OCI-LY1 (cell line): ENCODE results near the gene ANKRD27.
"Not testable (repeated sequence)": the region's sequence is repeated elsewhere in the genome, so short reads cannot be mapped to it uniquely, and the experiment has no call there.

Source experiments
- H2AFZ ChIP-seq: fragments of 200-600 bp; sonication (generic), shearing (Covaris generic); 2 replicates; pipeline ENCODE4 v1.6.0; 2014; ENCODE audit warnings: antibody characterized with exemption, mild to moderate bottlenecking, low read length
- H3F3A ChIP-seq: fragments of 200-600 bp; sonication (generic), shearing (Covaris generic); 2 replicates; pipeline ENCODE4 v1.6.0; 2014; ENCODE audit warnings: mild to moderate bottlenecking, antibody characterized with exemption, low read length, moderate library complexity; ENCODE audit not compliant: insufficient read depth
- H3K27ac ChIP-seq: fragments of 200-600 bp; sonication (generic); 2 replicates; pipeline ENCODE4 v1.5.1; 2014; ENCODE audit warnings: low read length, mixed run types, mild to moderate bottlenecking, low read depth; ENCODE audit not compliant: poor library complexity, severe bottlenecking
- H3K27me3 ChIP-seq: fragments of 200-600 bp; sonication (generic); 2 replicates; pipeline ENCODE4 v1.6.0; 2014; ENCODE audit warnings: antibody characterized with exemption, mild to moderate bottlenecking, low read length, moderate library complexity; ENCODE audit not compliant: insufficient read depth
- H3K36me3 ChIP-seq: fragments of 200-600 bp; sonication (generic); 2 replicates; pipeline ENCODE4 v1.6.1; 2014; ENCODE audit warnings: mild to moderate bottlenecking, antibody characterized with exemption, low read length, moderate library complexity, mixed read lengths; ENCODE audit not compliant: insufficient read depth
- H3K4me1 ChIP-seq: fragments of 200-600 bp; sonication (generic); 2 replicates; pipeline ENCODE4 v1.5.1; 2014; ENCODE audit warnings: mild to moderate bottlenecking, low read length, moderate library complexity; ENCODE audit not compliant: insufficient read depth, severe bottlenecking
- H3K4me2 ChIP-seq: fragments of 200-600 bp; sonication (generic), shearing (Covaris generic); 2 replicates; pipeline ENCODE4 v1.6.1; 2014; ENCODE audit warnings: low read length
- H3K4me3 ChIP-seq: fragments of 200-600 bp; sonication (generic); 2 replicates; pipeline ENCODE4 v1.5.1; 2014; ENCODE audit warnings: low read length, low read depth, mild to moderate bottlenecking, mixed read lengths; ENCODE audit not compliant: poor library complexity, severe bottlenecking
- H3K79me2 ChIP-seq: fragments of 200-600 bp; shearing (Covaris generic); 2 replicates; pipeline ENCODE4 v1.6.1; 2016; ENCODE audit warnings: mixed run types, low read length, mixed read lengths; ENCODE audit not compliant: insufficient read depth
- H3K9ac ChIP-seq: fragments of 200-600 bp; sonication (generic), shearing (Covaris generic); 2 replicates; pipeline ENCODE4 v1.6.1; 2014; ENCODE audit warnings: mild to moderate bottlenecking, low read length, mixed read lengths
- H3K9me2 ChIP-seq: fragments of 200-600 bp; sonication (generic), shearing (Covaris generic); 2 replicates; pipeline ENCODE4 v1.6.1; 2014; ENCODE audit warnings: low read depth, mild to moderate bottlenecking, low read length, mixed read lengths
- H3K9me3 ChIP-seq: fragments of 200-600 bp; shearing (Covaris generic); 2 replicates; pipeline ENCODE4 v1.6.1; 2014; ENCODE audit warnings: low read length, mixed read lengths
- H4K20me1 ChIP-seq: fragments of 200-600 bp; sonication (generic), shearing (Covaris generic); 2 replicates; pipeline ENCODE4 v1.6.0; 2016; ENCODE audit warnings: mild to moderate bottlenecking, low read length; ENCODE audit not compliant: insufficient read depth
- EZH2 ChIP-seq: fragments of 200-600 bp; sonication (generic), shearing (Covaris generic); IDR thresholded peaks from 2 replicates; pipeline ENCODE4 v1.8.0; 2017; ENCODE audit warnings: borderline replicate concordance, mixed run types, mild to moderate bottlenecking, antibody characterized with exemption, low read length, moderate library complexity, mixed read lengths
- TF ChIP-seq, protein P1 (sequence below): fragments of 200-600 bp; sonication (generic), shearing (Covaris generic); IDR thresholded peaks from 2 replicates; pipeline ENCODE4 v1.5.1; 2017; ENCODE audit warnings: mild to moderate bottlenecking, antibody characterized with exemption, low read length, moderate library complexity, mixed read lengths

ANKRD27 gene

GRCh38 chr19:32573492-32573794, 101.5 kb downstream of the ANKRD27 start:
- Histone ChIP-seq H3K4me1 (no peaks in the 10 kb centered on the region), H3K9ac (no peak overlapping the region), H2AFZ (no peak overlapping the region), H3K79me2 (no peaks in the 10 kb centered on the region), H3K27me3 (no peaks in the 10 kb centered on the region), H3F3A (no peaks in the 10 kb centered on the region), H3K4me2 (no peak overlapping the region), H3K4me3 (no peak overlapping the region), H3K9me2 (no peaks in the 10 kb centered on the region), H4K20me1 (no peaks in the 10 kb centered on the region), H3K27ac (no peak overlapping the region), H3K36me3 (no peaks in the 10 kb centered on the region), H3K9me3 (no peaks in the 10 kb centered on the region)
- TF ChIP-seq, protein P1, sequence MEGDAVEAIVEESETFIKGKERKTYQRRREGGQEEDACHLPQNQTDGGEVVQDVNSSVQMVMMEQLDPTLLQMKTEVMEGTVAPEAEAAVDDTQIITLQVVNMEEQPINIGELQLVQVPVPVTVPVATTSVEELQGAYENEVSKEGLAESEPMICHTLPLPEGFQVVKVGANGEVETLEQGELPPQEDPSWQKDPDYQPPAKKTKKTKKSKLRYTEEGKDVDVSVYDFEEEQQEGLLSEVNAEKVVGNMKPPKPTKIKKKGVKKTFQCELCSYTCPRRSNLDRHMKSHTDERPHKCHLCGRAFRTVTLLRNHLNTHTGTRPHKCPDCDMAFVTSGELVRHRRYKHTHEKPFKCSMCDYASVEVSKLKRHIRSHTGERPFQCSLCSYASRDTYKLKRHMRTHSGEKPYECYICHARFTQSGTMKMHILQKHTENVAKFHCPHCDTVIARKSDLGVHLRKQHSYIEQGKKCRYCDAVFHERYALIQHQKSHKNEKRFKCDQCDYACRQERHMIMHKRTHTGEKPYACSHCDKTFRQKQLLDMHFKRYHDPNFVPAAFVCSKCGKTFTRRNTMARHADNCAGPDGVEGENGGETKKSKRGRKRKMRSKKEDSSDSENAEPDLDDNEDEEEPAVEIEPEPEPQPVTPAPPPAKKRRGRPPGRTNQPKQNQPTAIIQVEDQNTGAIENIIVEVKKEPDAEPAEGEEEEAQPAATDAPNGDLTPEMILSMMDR, result no peak
- TF ChIP-seq EZH2, result no peak

DNA sequence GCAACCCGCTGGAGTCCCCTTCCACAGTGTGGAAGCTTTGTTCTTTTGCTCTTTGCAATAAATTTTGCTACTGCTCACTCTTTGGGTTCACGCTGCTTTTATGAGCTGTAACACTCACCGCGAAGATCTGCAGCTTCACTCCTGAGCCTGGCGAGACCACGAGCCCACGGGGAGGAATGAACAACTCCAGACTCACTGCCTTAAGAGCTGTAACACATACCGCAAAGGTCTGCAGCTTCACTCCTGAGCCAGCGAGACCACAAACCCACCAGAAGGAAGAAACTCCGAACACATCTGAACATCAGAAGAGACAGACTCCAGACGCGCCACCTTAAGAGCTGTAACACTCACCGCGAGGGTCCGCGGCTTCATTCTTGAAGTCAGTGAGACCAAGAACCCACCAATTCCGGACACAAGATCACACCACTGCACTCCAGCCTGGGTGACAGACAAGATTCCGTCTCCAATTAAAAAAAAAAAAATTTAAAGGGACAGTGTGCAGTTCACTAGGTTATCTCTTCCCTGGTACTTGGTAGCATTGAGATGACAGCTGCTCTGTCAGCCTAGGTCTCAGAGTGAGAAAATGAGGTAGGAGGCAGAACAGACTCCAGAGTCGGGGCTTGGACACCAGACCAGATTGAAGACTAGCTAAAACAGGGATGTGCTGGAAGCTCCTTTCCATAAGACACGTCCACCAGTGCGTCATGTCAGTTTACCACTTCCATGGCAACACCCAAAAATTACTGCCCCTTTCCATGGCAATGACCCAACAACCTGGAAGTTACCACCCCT, 102.1 kb downstream of the ANKRD27 start:
- not testable (repeated sequence) for H3K4me1 ChIP-seq, H3K27ac ChIP-seq, H3K79me2 ChIP-seq, H3K36me3 ChIP-seq, H4K20me1 ChIP-seq, H3K4me2 ChIP-seq, H3K9ac ChIP-seq, H3K9me2 ChIP-seq, H2AFZ ChIP-seq, H3K27me3 ChIP-seq, H3F3A ChIP-seq, H3K4me3 ChIP-seq, H3K9me3 ChIP-seq

DNA sequence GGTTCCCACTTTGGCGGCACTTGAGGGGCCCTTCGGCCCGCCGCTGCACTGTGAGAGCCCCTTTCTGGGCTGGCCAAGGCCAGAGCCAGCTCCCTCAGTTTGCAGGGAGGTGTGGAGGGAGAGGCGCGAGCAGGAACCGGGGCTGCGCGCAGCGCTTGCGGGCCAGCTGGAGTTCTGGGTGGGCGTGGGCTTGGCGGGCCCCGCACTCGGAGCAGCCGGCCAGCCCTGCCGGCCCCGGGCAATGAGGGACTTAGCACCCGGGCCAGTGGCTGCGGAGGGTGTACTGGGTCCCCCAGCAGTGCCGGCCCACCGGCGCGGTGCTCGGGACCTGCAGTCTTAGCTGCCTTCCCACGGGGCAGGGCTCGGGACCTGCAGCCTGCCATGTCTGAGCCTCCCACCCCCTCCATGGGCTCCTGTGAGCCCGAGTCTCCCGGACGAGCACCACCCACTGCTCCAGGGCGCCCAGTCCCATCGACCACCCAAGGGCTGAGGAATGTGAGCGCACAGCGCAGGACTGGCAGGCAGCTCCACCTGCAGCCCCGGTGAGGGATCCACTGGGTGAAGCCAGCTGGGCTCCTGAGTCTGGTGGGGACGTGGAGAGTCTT, 103.4 kb downstream of the ANKRD27 start:
- H3K4me1 ChIP-seq, H3K4me2 ChIP-seq, H4K20me1 ChIP-seq, H3K9me2 ChIP-seq, H3K79me2 ChIP-seq, H2AFZ ChIP-seq, H3F3A ChIP-seq, H3K9ac ChIP-seq, H3K4me3 ChIP-seq, H3K27ac ChIP-seq, H3K9me3 ChIP-seq, H3K27me3 ChIP-seq, H3K36me3 ChIP-seq: not testable (repeated sequence)

DNA sequence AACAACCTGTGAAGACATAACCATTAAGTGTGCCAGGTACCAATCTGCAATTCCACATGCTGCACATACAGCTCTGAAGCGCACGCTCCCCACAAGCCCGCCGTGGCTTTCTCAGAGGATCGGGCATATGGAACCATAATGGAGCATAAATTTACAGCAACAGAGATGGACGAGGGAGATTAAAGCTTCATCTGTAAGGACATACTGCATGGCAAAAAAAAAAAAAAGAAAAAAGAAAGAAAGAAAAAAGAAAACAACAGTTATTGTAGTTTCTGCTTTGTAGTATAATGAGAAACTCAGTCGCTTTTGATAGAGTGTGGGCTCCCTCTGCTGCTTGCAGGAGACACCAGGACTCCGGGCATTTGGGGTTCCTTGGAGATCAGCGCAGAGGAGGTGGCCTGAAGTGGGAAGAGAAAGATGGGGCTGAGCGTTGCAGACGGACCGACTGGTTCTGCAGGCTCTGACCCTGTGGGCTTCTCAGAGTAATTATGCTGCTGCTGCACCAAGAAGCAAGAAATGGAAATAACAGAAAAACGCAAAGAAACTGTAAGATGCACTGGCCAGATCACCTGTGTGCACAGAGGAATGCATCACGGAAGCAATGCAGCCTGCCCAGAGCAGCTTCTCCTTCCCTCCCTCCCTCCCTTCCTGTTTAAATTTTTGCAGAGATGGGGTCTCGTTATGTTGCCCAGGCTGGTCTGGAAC, 104.7 kb downstream of the ANKRD27 start:
- no peak overlapping the region for H3K9ac ChIP-seq
- H3K36me3 ChIP-seq, result no peaks in the 10 kb centered on the region
- H3K27ac ChIP-seq, result no peak overlapping the region
- no peaks in the 10 kb centered on the region for H3K9me3 ChIP-seq
- TF ChIP-seq, protein P1, result peak; percentile 76
- TF ChIP-seq EZH2, result no peak
- no peak overlapping the region for H2AFZ ChIP-seq
- no peaks in the 10 kb centered on the region for H3F3A ChIP-seq
- H3K4me3 ChIP-seq, result no peak overlapping the region
- H3K79me2 ChIP-seq, result no peaks in the 10 kb centered on the region
- H3K4me1 ChIP-seq, result no peaks in the 10 kb centered on the region
- no peaks in the 10 kb centered on the region for H3K27me3 ChIP-seq
- no peaks in the 10 kb centered on the region for H4K20me1 ChIP-seq
- no peaks in the 10 kb centered on the region for H3K9me2 ChIP-seq
- H3K4me2 ChIP-seq, result no peak overlapping the region
